ENCODE data around the gene EIF3I.

The EIF3I gene

DNA sequence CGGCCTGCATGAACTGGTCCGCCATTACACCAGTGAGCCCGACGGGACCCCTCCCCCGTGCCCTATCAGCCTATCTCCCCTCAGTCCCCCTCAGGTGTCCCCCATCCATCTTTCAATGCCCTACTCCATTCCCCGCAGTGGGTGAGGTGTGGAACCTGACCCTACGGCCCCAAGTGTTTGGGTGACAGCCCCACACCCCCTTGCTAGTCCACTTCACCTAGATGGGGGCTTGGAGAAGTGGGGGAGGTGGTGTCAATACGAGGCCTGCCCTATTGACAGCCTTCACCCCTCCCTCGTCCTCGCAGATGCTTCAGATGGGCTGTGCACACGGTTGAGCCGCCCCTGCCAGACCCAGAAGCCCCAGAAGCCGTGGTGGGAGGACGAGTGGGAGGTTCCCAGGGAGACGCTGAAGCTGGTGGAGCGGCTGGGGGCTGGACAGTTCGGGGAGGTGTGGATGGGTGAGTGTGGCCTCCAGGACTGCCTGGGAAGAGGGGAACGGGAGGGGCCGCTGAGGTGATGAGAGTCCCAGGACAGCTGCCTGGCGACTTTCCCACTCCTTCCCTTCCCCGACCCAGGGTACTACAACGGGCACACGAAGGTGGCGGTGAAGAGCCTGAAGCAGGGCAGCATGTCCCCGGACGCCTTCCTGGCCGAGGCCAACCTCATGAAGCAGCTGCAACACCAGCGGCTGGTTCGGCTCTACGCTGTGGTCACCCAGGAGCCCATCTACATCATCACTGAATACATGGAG is 54.0 kb downstream of the EIF3I start:
- DNase-seq, result no peak
- peaks cover 2% of the 10 kb centered on the region for H3K27me3 ChIP-seq (replicated peaks)
- no peak overlapping the region for H3K4me3 ChIP-seq (ENCODE audit: low read depth, low read length)
- H3K36me3 ChIP-seq (replicated peaks), result no peaks in the 10 kb centered on the region
- TF ChIP-seq, protein P1, sequence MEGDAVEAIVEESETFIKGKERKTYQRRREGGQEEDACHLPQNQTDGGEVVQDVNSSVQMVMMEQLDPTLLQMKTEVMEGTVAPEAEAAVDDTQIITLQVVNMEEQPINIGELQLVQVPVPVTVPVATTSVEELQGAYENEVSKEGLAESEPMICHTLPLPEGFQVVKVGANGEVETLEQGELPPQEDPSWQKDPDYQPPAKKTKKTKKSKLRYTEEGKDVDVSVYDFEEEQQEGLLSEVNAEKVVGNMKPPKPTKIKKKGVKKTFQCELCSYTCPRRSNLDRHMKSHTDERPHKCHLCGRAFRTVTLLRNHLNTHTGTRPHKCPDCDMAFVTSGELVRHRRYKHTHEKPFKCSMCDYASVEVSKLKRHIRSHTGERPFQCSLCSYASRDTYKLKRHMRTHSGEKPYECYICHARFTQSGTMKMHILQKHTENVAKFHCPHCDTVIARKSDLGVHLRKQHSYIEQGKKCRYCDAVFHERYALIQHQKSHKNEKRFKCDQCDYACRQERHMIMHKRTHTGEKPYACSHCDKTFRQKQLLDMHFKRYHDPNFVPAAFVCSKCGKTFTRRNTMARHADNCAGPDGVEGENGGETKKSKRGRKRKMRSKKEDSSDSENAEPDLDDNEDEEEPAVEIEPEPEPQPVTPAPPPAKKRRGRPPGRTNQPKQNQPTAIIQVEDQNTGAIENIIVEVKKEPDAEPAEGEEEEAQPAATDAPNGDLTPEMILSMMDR (IDR thresholded peaks at IDR 0.05; ENCODE audit: low read depth, low read length, missing control alignments), result no peak
- no peak overlapping the region for H3K27ac ChIP-seq
- in situ Hi-C loops (cut with HindIII; ENCODE audit: low pct_ligation_motif_present, low sequenced_read_pairs), result no loop called here
